Measurements from ENCODE around the gene CDK4.
A peak's percentile ranks its signal among the peaks of the same experiment; 100 is the strongest.

Gene CDK4

GRCh38 chr12:57771873-57772428, 19.8 kb upstream of the CDK4 start, which contains the start of gene METTL1:
METTL1 (minus strand) TSS chr12:57772105; CDS start chr12:57772083, 22 bp downstream.
- DNase-seq (ENCODE audit: low read depth, low spot score): peak; percentile 99

- DNase-seq (ENCODE audit: low read depth, low spot score): peak; percentile 96
Observed at GRCh38 chr12:57771236-57771872, 19.2 kb upstream of the CDK4 start.

GRCh38 chr12:57770734-57771133, 18.6 kb upstream of the CDK4 start:
- no peak for DNase-seq (ENCODE audit: low read depth, low spot score)

- DNase-seq (ENCODE audit: low read depth, low spot score): no peak
Observed at GRCh38 chr12:57769594-57769993, 17.5 kb upstream of the CDK4 start.

GRCh38 chr12:57767876-57768275, 15.8 kb upstream of the CDK4 start:
- no peak for DNase-seq (ENCODE audit: low read depth, low spot score)

GRCh38 chr12:57767305-57767698, 15.2 kb upstream of the CDK4 start:
- no peak for DNase-seq (ENCODE audit: low read depth, low spot score)

- peak; percentile 41 for DNase-seq (ENCODE audit: low read depth, low spot score)
Observed at GRCh38 chr12:57766464-57767304, 14.6 kb upstream of the CDK4 start, which contains the start of gene CYP27B1. CYP27B1 (minus strand) TSS chr12:57767078; CDS start chr12:57767041, 37 bp downstream.

GRCh38 chr12:57765698-57766463, 13.8 kb upstream of the CDK4 start:
- peak; percentile 19 for DNase-seq (ENCODE audit: low read depth, low spot score)

GRCh38 chr12:57765003-57765697, 13.0 kb upstream of the CDK4 start:
- DNase-seq (ENCODE audit: low read depth, low spot score): peak; percentile 52

GRCh38 chr12:57764662-57765002, 12.5 kb upstream of the CDK4 start:
- DNase-seq (ENCODE audit: low read depth, low spot score): no peak

GRCh38 chr12:57763881-57764661, 12.0 kb upstream of the CDK4 start:
- DNase-seq (ENCODE audit: low read depth, low spot score): no peak

GRCh38 chr12:57762463-57762862, 10.4 kb upstream of the CDK4 start:
- no peak for DNase-seq (ENCODE audit: low read depth, low spot score)

- no peak for DNase-seq (ENCODE audit: low read depth, low spot score)
Observed at GRCh38 chr12:57761391-57761998, 9.4 kb upstream of the CDK4 start.

- peak; percentile 9 for DNase-seq (ENCODE audit: low read depth, low spot score)
Observed at GRCh38 chr12:57760347-57760982, 8.4 kb upstream of the CDK4 start.

GRCh38 chr12:57759360-57759980, 7.4 kb upstream of the CDK4 start:
- peak; percentile 35 for DNase-seq (ENCODE audit: low read depth, low spot score)

- no peak for DNase-seq (ENCODE audit: low read depth, low spot score)
Observed at GRCh38 chr12:57758552-57759359, 6.6 kb upstream of the CDK4 start.

- DNase-seq (ENCODE audit: low read depth, low spot score): no peak
Observed at GRCh38 chr12:57757771-57758170, 5.7 kb upstream of the CDK4 start.
